Suppressor macrophage treated with lipopolysaccharide for 4 hours (primary cell): ENCODE data around the gene IRF8.
"Not testable (repeated sequence)": the region's sequence is repeated elsewhere in the genome, so short reads cannot be mapped to it uniquely, and the experiment has no call there.

Experiments
- DNase-seq: peaks from one replicate; pipeline ENCODE4 v3.0.0-alpha.2; 2020

IRF8 gene

DNA sequence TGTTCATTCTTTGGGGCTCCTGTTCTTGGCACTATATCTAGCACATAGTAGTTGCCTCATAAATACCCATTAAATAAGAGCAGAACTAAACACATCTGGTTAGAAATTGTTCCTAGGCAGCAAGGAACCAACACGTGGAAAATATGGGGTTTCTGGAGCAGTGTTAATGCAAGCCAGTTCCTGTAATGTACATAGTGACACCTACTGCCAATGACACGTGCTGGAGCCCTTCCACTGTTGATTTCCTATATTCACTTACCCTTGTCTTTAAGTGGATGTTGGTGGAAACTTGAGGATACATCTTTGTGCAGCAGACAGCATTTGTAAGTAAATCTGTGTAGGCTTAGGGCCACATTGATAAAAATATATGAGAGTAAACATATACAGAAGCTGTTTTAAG is 1.6 kb upstream of the IRF8 start:
- peak; percentile 73 for DNase-seq

DNA sequence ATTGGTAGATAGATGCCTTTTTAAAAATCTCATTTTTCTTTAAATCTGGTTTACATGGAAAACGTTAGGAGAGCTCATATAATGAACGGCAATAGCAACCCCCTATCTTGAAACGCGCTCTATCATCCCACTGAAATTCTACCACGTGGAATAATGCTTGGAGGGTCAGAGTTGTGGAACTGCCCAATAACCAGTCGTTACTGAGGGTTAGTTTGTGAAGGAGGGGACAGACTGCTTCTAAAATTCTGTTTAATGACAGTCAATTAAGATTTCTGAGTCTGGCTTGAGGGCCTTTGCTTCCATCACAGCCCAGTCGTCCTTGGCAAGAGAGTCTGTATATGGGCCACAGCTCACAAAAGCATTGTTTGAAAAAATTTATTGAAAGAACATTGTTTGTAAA is 482 bp downstream of the IRF8 start:
- DNase-seq = no peak

DNA sequence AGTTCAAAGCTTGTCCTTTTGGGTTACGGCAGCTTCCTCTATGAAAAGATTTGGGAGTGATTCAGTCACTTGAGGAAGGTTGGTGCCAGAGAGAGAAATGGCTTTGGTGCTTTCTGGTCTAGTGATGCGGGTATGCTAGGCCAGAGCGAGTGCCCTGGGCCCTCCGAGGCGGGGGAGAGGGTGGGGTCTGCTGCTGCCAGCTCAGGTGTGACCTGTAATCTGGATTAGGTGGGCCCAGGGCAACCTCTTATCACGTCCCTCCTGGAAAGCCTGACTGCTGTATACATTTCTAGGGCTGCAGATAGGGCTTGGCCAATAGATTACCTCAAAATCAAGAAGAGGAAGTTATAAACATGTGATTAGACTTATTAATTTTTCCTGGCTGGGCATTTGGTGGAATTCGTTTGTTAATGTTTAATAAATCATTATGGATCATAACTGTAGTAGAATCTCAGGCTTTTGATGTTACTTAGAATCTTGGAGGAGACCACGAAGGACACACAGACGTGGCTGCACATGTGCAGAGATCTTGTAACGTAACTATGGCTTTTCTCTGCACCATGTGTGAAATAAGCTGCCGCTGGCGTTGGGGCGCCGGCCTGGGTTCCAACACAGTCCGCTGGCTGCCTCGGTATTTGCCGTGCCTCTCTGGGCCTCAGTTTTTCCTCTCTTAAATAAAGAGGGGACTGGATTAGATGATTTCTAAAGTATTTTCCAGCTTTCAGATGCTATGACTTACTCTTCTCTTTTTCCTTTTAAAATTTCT is 1.2 kb downstream of the IRF8 start:
- peak; percentile 54 for DNase-seq

DNA sequence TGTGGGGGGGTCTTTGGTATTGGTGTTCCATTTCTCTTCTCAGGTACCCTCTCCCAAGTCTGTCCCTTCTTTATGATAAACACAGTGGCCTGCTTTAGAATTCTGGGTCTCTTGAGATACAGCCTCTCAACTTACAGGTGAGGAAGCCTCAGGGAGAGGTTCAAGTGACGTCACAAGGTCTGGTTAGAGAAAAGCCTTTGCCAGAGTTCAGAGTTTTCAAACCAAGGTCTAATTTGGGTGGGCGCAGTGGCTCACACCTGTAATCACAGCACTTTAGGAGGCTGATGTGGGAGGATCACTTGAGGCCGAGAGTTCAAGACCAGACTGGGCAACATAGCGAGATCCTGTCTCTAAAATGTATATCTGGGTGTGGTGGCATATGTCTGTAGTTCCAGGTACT is 2.1 kb downstream of the IRF8 start:
- DNase-seq = no peak

DNA sequence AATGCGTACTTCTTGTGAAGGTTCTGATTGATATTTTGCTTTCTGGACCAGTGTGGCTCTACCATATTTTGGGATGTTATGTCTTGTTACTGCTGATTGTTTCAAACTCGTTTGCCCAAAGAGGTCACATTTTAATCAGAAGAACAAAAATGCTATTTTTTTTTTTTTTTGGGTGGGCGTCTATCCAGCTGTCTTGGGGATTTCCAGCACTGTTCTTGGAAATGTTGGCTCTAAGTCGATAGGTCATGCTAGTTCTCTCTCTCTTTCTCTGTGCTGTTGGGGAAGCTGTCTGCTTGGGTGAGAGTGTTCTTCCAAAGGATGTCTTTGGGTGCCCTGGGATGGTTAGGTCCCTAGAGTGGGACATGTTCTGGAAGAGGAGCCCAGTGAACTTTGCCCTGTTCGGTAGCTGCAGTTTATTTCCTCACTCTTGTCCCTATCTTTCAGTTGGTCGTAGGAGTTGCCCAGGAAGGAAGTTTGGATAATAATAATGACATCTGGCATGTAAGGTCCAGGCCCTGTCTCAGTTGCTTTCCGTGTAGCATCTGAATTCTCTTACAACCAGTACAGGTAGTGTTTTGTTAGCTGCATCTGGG is 2.9 kb downstream of the IRF8 start:
- DNase-seq = peak; percentile 55

DNA sequence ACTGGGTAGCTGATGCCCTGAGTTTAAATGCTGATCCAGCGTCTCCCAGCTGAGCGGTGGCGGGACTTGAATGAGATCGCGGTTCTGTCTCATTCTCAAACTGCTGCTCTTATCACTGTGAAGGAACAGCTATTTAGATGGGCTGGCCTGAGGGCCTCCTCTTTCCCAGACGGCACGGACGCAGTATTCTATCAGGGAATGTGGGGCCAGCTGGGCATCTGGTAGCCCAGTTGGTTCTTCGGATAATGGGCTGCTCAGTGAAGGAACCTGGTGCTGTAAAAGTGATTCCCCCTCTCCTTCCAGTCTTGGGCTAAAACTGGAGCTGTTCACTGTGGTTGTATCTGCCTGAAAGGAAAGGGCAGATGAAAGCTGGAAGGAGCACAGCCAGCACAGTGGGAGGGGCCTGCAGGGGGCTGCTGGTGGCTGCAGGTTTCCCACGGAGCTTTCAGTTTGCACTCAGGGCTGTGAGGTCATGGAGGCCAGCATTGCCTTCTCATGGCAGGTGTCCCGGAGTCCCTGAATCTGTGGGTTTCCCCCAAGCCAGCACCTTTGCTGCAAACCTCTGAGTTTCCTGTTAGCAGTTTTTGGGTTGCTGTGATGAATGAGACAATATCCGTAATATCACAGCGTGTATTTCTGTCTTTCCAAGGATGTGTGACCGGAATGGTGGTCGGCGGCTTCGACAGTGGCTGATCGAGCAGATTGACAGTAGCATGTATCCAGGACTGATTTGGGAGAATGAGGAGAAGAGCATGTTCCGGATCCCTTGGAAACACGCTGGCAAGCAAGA is 3.6 kb downstream of the IRF8 start:
- no peak for DNase-seq

DNA sequence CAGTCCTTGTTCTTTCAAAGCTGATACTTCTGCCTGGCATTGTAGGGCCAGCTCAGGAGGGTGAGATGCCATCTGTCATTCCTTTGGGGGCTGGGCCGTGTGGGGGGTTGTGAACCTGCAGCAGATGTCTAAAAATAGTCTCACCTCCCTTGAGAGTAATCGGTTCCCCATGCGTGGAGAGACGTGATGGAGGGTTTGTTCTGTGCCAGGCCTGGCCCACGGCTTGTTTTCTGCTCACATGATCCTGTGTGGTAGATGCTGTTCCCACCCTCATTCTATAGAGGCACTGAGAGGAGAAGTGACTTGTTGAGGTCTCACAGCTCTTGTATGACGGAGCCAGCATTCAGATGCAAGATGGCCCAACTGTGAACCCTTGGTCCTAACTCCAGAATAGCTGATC is 4.6 kb downstream of the IRF8 start:
- DNase-seq = no peak

DNA sequence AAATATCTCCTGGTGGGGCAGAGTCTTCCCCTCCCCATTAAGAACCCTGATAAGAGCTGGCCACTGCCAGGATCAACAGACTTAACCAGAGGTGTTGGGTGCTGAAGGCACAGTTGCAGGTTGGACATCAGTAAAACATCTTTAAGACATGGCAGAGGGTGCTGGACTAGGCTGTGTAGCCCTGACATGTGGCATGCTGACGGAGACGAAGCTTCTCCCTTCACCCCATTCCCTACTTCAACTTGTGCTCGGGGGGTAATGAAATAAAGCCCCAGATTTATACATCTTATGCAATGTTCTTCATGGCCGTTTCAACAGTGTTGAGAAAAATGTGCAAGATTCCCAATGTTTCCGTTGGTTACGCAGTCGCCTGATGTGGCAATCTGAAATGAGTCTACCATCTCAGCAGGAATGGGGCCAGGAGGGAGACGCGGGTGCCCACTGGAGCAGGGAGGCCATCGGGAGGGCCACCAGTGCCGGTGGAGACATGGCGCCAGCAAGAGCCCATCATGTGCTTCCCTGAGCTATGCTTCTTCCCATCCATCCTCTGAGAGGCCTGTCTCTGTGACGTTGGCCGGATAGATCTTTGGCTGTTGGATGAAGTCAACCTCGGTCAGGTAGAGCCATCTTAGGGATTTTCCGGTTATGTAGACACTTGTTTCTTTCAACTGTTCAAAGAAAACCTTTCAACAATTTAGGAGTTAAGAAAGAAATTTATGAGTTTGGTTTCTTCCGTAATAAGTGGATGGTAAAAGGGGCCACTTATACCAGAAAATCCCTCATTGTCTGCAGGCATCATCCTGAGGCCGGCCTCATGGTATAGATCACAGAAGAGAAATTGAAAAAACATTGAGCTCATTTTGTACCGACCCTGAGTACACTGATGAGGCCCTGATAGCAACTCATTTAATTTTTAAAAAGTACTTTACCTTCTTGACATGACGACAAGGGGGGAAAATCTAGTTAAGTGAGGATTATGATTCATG is 6.4 kb downstream of the IRF8 start:
- DNase-seq = peak; percentile 65

DNA sequence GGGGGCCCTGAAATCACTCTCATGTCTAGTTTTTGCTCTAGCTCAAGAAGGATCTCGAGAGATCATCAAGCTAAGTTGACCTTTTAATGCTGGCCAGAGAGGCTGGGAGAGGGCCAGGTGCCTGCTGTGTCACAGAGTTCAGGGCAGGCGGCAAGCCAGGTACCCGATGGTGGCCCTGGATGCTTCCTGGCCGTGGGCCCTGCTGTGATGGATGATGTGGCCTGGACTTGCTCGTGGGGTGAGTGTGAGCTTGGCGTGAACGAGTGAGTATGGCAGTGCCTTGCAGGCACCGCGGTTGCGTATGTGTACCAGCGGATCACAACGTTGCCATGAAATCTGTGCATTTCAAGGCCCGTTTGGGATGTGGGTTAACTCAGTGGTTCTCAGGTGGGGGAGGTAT is 7.4 kb downstream of the IRF8 start:
- no peak for DNase-seq

DNA sequence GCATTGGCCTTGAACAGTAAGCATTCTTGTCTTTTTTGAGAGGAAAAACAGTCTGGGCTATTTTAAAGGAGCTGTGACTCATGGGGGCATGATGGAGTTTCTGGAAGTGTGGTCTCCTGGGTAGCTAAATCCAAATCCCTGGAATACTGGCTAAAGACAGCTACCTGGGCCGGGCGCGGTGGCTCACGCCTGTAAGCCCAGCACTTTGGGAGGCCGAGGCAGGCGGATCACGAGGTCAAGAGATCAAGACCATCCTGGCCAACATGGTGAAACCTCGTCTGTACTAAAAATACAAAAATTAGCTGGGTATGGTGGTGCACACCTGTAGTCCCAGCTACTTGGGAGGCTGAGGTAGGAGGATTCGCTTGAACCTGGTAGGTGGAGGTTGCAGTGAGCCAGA is 8.3 kb downstream of the IRF8 start:
- DNase-seq = not testable (repeated sequence)

DNA sequence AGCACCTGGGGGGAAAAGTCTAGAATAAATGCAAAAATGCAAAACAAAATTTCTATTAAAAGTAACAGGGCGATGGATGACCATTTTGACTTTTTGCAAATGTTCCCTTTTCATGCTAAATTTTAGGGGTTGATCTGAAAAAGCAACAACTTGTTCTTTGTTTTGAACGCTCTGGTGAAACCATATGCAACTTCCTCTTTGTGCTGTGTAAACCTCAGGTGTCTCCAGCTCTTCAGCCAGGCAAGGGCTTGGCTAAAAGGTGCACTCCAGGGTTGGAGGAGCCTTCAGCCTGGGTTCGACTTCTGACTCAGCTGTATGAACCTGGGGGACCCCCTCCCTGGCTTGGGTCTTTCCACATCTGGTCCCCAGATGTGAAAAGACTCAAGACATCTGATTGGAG is 9.5 kb downstream of the IRF8 start:
- no peak for DNase-seq

DNA sequence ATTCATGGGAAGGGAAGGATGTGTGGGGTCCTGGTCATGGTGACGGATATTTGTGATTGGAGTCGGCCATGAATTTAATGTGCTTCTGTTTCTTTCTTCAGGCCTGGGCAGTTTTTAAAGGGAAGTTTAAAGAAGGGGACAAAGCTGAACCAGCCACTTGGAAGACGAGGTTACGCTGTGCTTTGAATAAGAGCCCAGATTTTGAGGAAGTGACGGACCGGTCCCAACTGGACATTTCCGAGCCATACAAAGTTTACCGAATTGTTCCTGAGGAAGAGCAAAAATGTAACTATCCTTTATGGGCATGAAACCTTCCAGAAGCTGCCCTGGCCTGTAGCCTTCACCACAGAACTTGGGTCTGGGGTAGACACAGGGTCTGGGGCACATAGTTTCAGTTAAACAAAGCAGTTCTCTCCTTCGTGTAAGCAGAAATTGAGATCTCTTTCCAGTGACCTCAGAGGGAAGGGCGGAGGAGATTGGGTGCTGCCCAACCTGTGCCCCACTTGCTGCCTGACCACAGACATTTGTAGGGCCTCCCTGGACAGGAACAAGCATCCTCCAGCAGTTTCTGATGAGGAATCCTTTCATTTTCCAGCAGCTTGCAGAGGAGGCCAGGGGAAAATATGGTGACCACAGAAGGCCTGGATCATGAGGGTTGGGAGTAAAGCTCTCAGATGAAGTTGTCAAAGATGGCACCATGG is 10.1 kb downstream of the IRF8 start:
- peak; percentile 74 for DNase-seq

DNA sequence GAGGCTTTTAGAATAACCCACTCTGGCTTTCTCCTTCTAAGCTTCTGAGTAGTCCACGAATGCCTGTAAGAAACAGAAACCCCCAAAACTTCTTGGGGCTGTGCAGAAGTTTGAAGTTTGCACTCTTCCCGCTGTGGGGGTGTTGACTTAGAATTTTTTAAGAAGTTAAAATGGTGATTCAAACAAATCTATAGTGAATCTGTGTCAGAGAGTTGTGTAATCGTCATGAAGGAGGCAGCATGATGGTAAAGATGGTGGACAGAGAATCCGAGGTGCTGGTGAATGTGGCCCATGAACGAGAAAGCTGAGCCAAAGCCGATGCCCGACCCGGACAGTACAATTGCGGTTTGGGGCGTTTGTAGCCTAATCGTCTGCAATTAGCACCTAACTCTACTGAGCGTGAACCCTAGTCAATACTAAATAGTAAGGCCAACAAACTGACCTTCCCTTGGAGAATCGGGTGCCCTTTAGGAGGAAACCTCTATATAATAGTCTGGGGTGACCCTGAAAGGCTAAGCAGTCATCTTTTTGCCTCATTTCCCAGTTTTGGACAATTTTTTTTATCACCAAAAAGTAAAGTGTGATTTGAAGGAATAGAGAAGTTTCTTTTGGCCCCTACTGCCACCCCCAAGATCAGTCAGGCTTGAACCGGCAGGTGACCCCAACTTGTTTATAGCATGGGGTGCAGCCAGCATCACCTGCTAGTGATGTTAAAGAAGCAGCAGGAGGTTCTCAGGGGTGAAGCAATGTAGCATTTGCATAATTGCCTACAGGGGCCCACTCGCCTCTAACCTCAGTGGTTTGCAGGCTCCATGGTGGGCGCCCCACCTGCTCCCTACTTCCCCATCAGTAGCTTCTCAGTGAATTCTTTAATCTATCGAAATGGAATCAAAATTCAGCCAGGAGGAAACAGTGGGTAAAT is 11.2 kb downstream of the IRF8 start:
- DNase-seq = no peak

DNA sequence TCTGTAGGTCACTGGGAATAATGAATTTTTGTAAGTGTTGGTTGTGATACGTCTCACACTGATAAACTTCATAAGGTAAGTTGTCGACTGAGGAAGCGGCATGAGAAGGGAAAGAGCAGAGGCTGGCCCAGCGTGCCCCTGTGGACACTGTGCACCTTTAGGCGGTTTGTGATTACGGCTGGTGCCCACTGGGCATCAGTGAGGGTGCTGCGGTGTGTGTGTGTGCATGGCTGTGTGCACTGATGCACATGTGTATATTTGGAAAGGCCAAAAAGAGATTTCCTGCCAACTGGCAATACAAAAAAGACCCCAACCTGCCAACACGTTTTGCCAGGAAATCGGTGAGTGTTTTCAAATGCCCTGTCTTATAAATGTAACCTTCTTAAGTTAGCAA is 11.9 kb downstream of the IRF8 start:
- DNase-seq = no peak

DNA sequence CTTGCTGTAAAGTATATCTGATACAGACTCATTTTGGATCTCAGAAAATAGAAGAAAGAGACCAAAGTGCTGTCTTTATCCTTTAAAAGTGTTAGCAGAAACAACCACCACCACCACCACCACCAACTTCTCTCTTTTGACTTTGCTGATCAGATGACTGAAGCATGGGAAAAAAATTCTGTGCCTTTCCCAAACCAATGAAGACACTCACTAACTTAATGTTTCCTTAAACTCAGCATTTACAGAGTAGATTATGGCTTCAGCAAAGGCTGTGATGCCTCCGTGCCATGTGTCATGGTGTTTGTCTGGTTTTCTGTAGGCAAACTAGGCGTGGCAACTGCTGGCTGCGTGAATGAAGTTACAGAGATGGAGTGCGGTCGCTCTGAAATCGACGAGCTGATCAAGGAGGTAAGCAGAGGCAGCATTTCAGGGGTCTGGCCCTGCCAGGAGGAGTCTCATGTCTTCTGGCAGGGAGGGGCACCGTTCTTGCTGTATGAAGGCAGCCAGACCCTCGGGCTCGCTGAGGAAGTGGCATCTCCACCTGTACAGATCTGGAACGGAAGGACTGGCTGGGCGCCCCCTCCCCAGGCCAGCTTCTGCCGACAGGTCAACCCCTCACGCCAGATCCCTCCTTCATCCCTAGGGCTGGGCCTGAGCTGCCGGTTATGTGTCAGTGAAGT is 12.4 kb downstream of the IRF8 start:
- DNase-seq = peak; percentile 67

DNA sequence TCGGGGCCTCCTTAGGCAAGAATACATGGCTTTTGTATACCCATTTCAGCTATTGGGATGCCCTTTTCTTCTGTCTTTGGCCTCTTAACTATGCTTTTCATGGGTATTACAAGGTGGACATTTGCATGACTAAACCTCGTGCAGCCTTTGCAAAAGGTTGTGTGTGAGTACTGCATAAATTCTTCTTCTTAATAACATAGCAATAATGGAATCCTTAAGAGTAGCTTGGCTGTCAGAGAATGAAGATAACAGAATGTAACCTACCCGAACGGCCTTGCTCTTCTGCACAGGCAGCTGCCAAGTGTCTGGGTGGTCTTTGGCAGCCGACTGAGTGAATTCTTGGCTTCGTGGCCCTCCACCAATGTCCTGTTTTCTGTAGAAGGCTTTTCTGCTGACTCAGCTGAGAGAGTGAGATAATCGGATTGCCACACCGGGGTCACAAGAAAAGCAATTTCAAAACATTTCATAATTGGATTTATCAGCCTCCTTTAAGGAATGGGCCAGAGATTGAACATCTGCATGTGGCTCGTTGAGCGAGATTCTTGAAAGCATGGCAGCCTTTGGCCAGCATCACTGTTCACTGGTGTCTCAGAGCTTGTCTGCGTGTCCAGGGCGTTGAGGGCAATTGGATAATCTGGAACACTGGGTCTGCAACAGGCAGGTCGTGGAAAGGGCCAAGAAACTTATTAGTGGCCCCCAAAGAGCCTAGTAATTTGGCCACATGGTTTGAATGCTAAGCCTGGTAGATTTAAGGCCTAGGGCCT is 13.4 kb downstream of the IRF8 start:
- DNase-seq = peak; percentile 81

DNA sequence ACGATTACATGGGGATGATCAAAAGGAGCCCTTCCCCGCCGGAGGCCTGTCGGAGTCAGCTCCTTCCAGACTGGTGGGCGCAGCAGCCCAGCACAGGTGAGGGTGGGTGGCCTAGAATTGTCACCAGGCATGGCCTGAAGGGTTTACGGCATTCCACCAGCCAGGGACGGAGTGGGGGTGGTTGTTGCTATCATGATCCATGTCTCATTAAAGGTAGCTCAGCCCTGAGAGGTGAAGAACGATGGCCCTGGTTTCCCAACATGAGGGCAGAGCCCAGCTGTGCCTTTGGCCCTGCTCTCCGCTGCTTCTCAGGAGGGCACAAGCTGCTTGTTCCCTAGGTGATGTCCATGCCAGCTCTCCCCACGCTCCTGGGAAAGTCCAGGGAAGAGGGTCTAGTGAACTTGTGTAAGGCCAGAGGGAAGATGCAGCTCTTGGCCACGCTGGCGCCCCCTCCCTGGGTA is 14.2 kb downstream of the IRF8 start:
- no peak for DNase-seq

DNA sequence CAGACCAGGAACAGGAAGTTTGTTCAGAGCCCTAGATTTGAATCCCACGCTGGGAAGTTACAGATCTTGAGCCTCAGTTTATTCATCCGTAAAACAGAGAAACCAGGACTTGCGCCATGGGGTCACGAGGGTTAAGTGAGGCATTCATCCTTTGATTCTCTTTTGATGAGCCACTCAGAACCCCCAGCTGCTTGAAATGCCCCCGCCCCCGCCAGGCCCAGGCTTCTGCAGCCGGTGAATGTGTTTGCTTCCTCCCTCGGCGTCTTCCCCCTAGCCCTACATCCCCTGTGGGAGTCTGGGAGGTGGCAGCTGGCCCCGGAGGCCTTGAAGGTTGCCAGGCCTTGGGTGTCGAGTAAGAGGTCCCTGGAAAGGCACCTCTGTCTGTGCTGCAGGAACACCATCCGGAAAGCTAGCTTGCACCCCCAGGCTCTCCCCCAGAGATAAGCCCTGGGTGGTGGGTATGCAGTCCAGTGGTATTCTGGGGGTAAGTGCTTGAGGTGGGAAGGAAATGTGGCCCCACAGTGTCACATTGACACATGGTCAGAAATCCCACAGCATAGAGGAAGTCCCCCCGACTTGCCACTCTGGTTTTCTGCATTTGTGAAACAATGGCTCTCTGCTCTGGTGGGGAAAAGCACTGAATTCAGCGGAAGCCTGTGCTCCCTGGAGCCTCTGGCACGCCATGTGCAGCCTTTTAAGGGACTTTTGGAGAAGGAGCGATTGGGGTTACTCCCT is 14.9 kb downstream of the IRF8 start:
- peak; percentile 86 for DNase-seq

DNA sequence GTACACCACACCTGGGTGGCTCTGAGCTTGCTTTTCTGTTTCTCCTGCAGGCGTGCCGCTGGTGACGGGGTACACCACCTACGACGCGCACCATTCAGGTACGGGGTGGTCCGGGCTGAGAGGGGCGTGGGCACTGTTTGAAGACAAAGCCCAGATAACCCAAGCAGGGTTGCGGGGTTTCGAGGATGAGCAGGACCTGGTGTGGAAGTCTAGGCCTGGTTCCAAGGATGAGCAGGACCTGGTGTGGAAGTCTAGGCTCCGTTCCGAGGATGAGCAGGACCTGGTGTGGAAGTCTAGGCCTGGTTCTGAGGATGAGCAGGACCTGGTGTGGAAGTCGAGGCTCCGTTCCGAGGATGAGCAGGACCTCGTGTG is 15.4 kb downstream of the IRF8 start:
- no peak for DNase-seq
